Measurements from ENCODE around the gene TMEM243.

DNA sequence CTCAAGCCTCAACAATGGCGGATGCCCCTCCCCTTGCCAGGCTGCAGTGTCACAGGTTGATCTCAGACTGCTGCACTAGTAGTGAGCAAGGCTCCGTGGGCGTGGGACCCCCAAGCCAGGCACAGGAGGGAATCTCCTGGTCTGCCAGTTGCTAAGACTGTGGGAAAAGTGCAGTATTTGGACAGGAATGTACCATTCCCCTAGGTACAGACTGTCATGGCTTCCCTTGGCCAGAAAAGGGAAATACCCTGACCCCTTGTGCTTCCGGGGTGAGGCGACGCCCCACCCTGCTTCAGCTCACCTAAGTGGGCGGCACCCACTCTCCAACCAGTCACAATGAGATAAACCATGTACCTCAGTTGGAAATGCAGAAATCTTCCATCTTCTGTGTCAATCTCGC, 44.0 kb upstream of the TMEM243 start:
- TF ChIP-seq NR1H2 (CRISPR knock-in tag; IDR thresholded peaks at IDR 0.05; ENCODE audit: borderline replicate concordance, low read depth), result no peak
- TF ChIP-seq ETV5 (CRISPR knock-in tag; IDR thresholded peaks at IDR 0.05; ENCODE audit: borderline replicate concordance), result no peak
- no peak for TF ChIP-seq ZNF3 (CRISPR knock-in tag; IDR thresholded peaks at IDR 0.05)
- no peak for TF ChIP-seq CTCF (CRISPR knock-in tag; IDR thresholded peaks at IDR 0.05)
